ENCODE data around the gene RPA3.
A peak's percentile ranks its signal among the peaks of the same experiment; 100 is the strongest.

- TF ChIP-seq CTCF (conservative IDR thresholded peaks at IDR 0.05; ENCODE audit: low read depth, low read length) (peak; percentile 31; the same call in 1 of the 2 replicates), EZH2 (IDR thresholded peaks at IDR 0.05; ENCODE audit: borderline replicate concordance, low read depth, low read length, poor library complexity, severe bottlenecking) (no peak)
Observed at GRCh38 chr7:7742223-7742622, 23.8 kb upstream of the RPA3 start.
